ENCODE results near the gene LRP11. TPM values are rescaled to one million over a fixed set of nuclear protein-coding genes. Genes with fewer than 3 reads are reported as not detected.

Gene LRP11
- total RNA-seq, 2 experiments from 2014 or later = 6.5 to 7.4 TPM

GRCh38 chr6:149831308-149831820 lies 32.8 kb downstream of the LRP11 start:
- ChIA-PET POLR2A (no interaction called here), CTCF (interaction anchor here (1.7 kb wide), 1 partner anchor 8 kb away, joined by 5 read pairs; no protein-coding TSS in a partner anchor)
- no peaks in the 10 kb centered on the region for H3K27me3 Mint-ChIP-seq
- no peak for DNase-seq
- H3K4me1 Mint-ChIP-seq = peaks cover 2% of the 10 kb centered on the region
- no peak overlapping the region for H3K4me3 Mint-ChIP-seq
- H3K27ac Mint-ChIP-seq = no peak overlapping the region
- H3K36me3 Mint-ChIP-seq (ENCODE audit: low read depth) = no peaks in the 10 kb centered on the region
- H3K9me3 Mint-ChIP-seq = no peaks in the 10 kb centered on the region

GRCh38 chr6:149830731-149831307 lies 33.3 kb downstream of the LRP11 start:
- H3K27ac Mint-ChIP-seq = no peak overlapping the region
- no peak for DNase-seq
- ChIA-PET POLR2A (no interaction called here), CTCF (no interaction called here)
- H3K4me3 Mint-ChIP-seq = no peak overlapping the region
- peaks cover 2% of the 10 kb centered on the region for H3K4me1 Mint-ChIP-seq
- H3K27me3 Mint-ChIP-seq = no peaks in the 10 kb centered on the region
- H3K9me3 Mint-ChIP-seq = no peaks in the 10 kb centered on the region
- H3K36me3 Mint-ChIP-seq (ENCODE audit: low read depth) = no peaks in the 10 kb centered on the region

- CTCF ChIA-PET = interaction anchor here (0.6 kb wide), 1 partner anchor 452 kb away, joined by 3 read pairs; no protein-coding TSS in a partner anchor
- Mint-ChIP-seq H3K4me3 (no peak overlapping the region), H3K27me3 (no peaks in the 10 kb centered on the region), H3K27ac (no peak overlapping the region), H3K36me3 (ENCODE audit: low read depth) (no peaks in the 10 kb centered on the region), H3K9me3 (no peaks in the 10 kb centered on the region), H3K4me1 (no peaks in the 10 kb centered on the region)
- DNase-seq = no peak
- POLR2A ChIA-PET = no interaction called here
Observed at GRCh38 chr6:149825292-149825691, 38.9 kb downstream of the LRP11 start.

- POLR2A ChIA-PET = interaction anchor here (0.6 to 0.7 kb wide), 2 partner anchors 96 to 216 kb away, joined by 3 read pairs; no protein-coding TSS in a partner anchor
- CTCF ChIA-PET = interaction anchor here (0.6 to 2.1 kb wide), 6 partner anchors 9 to 164 kb away, joined by 3 to 7 read pairs (median 4); partner anchors contain the start of gene LATS1
- Mint-ChIP-seq H3K9me3 (no peaks in the 10 kb centered on the region), H3K4me1 (no peaks in the 10 kb centered on the region), H3K4me3 (no peak overlapping the region), H3K27me3 (no peaks in the 10 kb centered on the region), H3K36me3 (ENCODE audit: low read depth) (no peaks in the 10 kb centered on the region), H3K27ac (no peak overlapping the region)
- no peak for DNase-seq
Observed at GRCh38 chr6:149823013-149823412, 41.1 kb downstream of the LRP11 start.

GRCh38 chr6:149821492-149821891 lies 42.7 kb downstream of the LRP11 start:
- Mint-ChIP-seq H3K4me1 (no peaks in the 10 kb centered on the region), H3K9me3 (no peaks in the 10 kb centered on the region), H3K27me3 (no peaks in the 10 kb centered on the region), H3K27ac (no peak overlapping the region), H3K36me3 (ENCODE audit: low read depth) (no peaks in the 10 kb centered on the region), H3K4me3 (no peak overlapping the region)
- ChIA-PET POLR2A (interaction anchor here (0.6 kb wide), 1 partner anchor 9 kb away, joined by 4 read pairs; no protein-coding TSS in a partner anchor), CTCF (interaction anchor here (0.8 to 2.1 kb wide), 4 partner anchors 10 to 28 kb away, joined by 3 to 7 read pairs (median 3); no protein-coding TSS in a partner anchor)
- no peak for DNase-seq

- H3K36me3 Mint-ChIP-seq (ENCODE audit: low read depth) = no peaks in the 10 kb centered on the region
- no peaks in the 10 kb centered on the region for H3K9me3 Mint-ChIP-seq
- no peak overlapping the region for H3K27ac Mint-ChIP-seq
- H3K4me1 Mint-ChIP-seq = no peaks in the 10 kb centered on the region
- ChIA-PET POLR2A (no interaction called here), CTCF (interaction anchor here (0.6 to 1.3 kb wide), 2 partner anchors 14 to 51 kb away, joined by 3 to 4 read pairs; no protein-coding TSS in a partner anchor)
- H3K4me3 Mint-ChIP-seq = no peak overlapping the region
- no peak for DNase-seq
- H3K27me3 Mint-ChIP-seq = no peaks in the 10 kb centered on the region
Observed at GRCh38 chr6:149820506-149820905, 43.7 kb downstream of the LRP11 start.

- no peaks in the 10 kb centered on the region for H3K27me3 Mint-ChIP-seq
- H3K4me3 Mint-ChIP-seq = no peak overlapping the region
- H3K4me1 Mint-ChIP-seq = peaks cover 6% of the 10 kb centered on the region
- H3K36me3 Mint-ChIP-seq (ENCODE audit: low read depth) = peaks cover 5% of the 10 kb centered on the region
- ChIA-PET CTCF (interaction anchor here (0.7 to 1.4 kb wide), 3 partner anchors 11 to 279 kb away, joined by 3 to 4 read pairs (median 3); no protein-coding TSS in a partner anchor), POLR2A (no interaction called here)
- H3K9me3 Mint-ChIP-seq = no peaks in the 10 kb centered on the region
- DNase-seq = no peak
- no peak overlapping the region for H3K27ac Mint-ChIP-seq
Observed at GRCh38 chr6:149815788-149816187, 48.4 kb downstream of the LRP11 start.

GRCh38 chr6:149813351-149813750 lies 50.8 kb downstream of the LRP11 start:
- Mint-ChIP-seq H3K9me3 (no peaks in the 10 kb centered on the region), H3K4me1 (peaks cover 18% of the 10 kb centered on the region), H3K36me3 (ENCODE audit: low read depth) (peaks cover 12% of the 10 kb centered on the region), H3K4me3 (no peak overlapping the region), H3K27ac (no peak overlapping the region), H3K27me3 (no peaks in the 10 kb centered on the region)
- POLR2A ChIA-PET = interaction anchor here (0.7 kb wide), 1 partner anchor 8 kb away, joined by 4 read pairs; no protein-coding TSS in a partner anchor
- CTCF ChIA-PET = no interaction called here
- no peak for DNase-seq

- H3K4me3 Mint-ChIP-seq = no peak overlapping the region
- H3K9me3 Mint-ChIP-seq = no peaks in the 10 kb centered on the region
- H3K27ac Mint-ChIP-seq = no peak overlapping the region
- CTCF ChIA-PET = interaction anchor here (1.2 kb wide), 1 partner anchor 22 kb away, joined by 4 read pairs; no protein-coding TSS in a partner anchor
- H3K27me3 Mint-ChIP-seq = no peaks in the 10 kb centered on the region
- H3K4me1 Mint-ChIP-seq = peaks cover 26% of the 10 kb centered on the region
- DNase-seq = no peak
- H3K36me3 Mint-ChIP-seq (ENCODE audit: low read depth) = peaks cover 13% of the 10 kb centered on the region
- POLR2A ChIA-PET = no interaction called here
Observed at GRCh38 chr6:149809798-149810197, 54.4 kb downstream of the LRP11 start.

GRCh38 chr6:149806127-149806526 lies 58.0 kb downstream of the LRP11 start:
- H3K27ac Mint-ChIP-seq = peak overlapping the region; percentile 27
- H3K4me3 Mint-ChIP-seq = no peak overlapping the region
- no peaks in the 10 kb centered on the region for H3K9me3 Mint-ChIP-seq
- peaks cover 23% of the 10 kb centered on the region for H3K4me1 Mint-ChIP-seq
- DNase-seq = peak; percentile 15
- POLR2A ChIA-PET = interaction anchor here (0.7 kb wide), 1 partner anchor 100 kb away, joined by 3 read pairs; no protein-coding TSS in a partner anchor
- CTCF ChIA-PET = interaction anchor here (2.1 kb wide), 1 partner anchor 9 kb away, joined by 8 read pairs; no protein-coding TSS in a partner anchor
- peaks cover 20% of the 10 kb centered on the region for H3K36me3 Mint-ChIP-seq (ENCODE audit: low read depth)
- no peaks in the 10 kb centered on the region for H3K27me3 Mint-ChIP-seq

GRCh38 chr6:149783551-149783950 lies 80.6 kb downstream of the LRP11 start:
- Mint-ChIP-seq H3K27me3 (no peaks in the 10 kb centered on the region), H3K36me3 (ENCODE audit: low read depth) (peaks cover 27% of the 10 kb centered on the region), H3K4me1 (no peaks in the 10 kb centered on the region), H3K4me3 (no peak overlapping the region), H3K27ac (no peak overlapping the region), H3K9me3 (no peaks in the 10 kb centered on the region)
- ChIA-PET POLR2A (no interaction called here), CTCF (interaction anchor here (1.0 to 1.4 kb wide), 2 partner anchors 9 to 15 kb away, joined by 3 to 5 read pairs; no protein-coding TSS in a partner anchor)
- DNase-seq = no peak

- no peak for DNase-seq
- Mint-ChIP-seq H3K4me3 (no peak overlapping the region), H3K9me3 (no peaks in the 10 kb centered on the region), H3K27me3 (no peaks in the 10 kb centered on the region), H3K4me1 (no peaks in the 10 kb centered on the region), H3K27ac (no peak overlapping the region), H3K36me3 (ENCODE audit: low read depth) (peaks cover 24% of the 10 kb centered on the region)
- ChIA-PET CTCF (interaction anchor here (1.0 kb wide), 1 partner anchor 8 kb away, joined by 4 read pairs; no protein-coding TSS in a partner anchor), POLR2A (no interaction called here)
Observed at GRCh38 chr6:149782337-149782736, 81.8 kb downstream of the LRP11 start.

- H3K27ac Mint-ChIP-seq = no peak overlapping the region
- no peaks in the 10 kb centered on the region for H3K27me3 Mint-ChIP-seq
- no peak overlapping the region for H3K4me3 Mint-ChIP-seq
- no peaks in the 10 kb centered on the region for H3K4me1 Mint-ChIP-seq
- CTCF ChIA-PET = interaction anchor here (0.6 to 1.0 kb wide), 2 partner anchors 9 to 696 kb away, joined by 3 to 4 read pairs; no protein-coding TSS in a partner anchor
- POLR2A ChIA-PET = no interaction called here
- H3K9me3 Mint-ChIP-seq = no peaks in the 10 kb centered on the region
- no peak for DNase-seq
- peaks cover 25% of the 10 kb centered on the region for H3K36me3 Mint-ChIP-seq (ENCODE audit: low read depth)
Observed at GRCh38 chr6:149781715-149782114, 82.4 kb downstream of the LRP11 start.

Measured in activated CD4-positive, alpha-beta T cell treated with anti-CD3 and anti-CD28 coated beads, Interleukin-2, amount 10 ng/mL, durations not matched to agents 7 days and 5 days (primary cell).